Sigmoid colon (tissue), 3 donors: Measurements from ENCODE around the gene DRD2.

Experiments used
- POLR2A ChIP-seq, 2 donors: fragments of 450-650 bp; IDR thresholded peaks; one replicate each; pipeline ENCODE4 v1.6.1; 2016; ENCODE audit warnings: antibody characterized with exemption in 2 of 2, mild to moderate bottlenecking in 2 of 2, moderate library complexity in 2 of 2
- TF ChIP-seq, protein P1 (sequence below), 4 experiments: fragments of 450-650 bp in 3 of 4; fragments of 200-600 bp in 1 of 4; IDR thresholded peaks; one replicate each; pipeline ENCODE4 v1.5.1; 2016 to 2019; ENCODE audit warnings: antibody characterized with exemption in 4 of 4, mild to moderate bottlenecking in 3 of 4, moderate library complexity in 2 of 4

DNA sequence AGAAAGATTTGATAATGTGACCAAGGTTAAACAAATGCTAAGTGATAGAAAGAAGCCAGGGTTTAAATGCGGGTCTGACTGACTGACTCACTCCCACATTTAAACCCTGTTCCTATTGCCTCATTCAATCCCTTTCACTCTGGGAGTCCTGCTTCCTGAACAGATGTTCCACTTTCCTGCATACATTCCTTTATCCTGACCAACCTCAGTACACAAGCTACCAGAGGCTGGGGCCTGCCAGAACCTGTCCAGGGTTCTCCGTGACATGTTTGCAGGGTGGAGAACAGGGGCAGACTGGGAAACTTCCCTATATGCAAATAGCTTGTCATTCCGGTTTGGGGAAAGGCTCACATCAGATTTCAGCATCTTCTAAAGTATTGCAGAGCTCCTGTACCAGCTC is 90.6 kb downstream of the DRD2 start:
- no peak for TF ChIP-seq POLR2A (IDR thresholded peaks at IDR 0.05)
- TF ChIP-seq, protein P1, sequence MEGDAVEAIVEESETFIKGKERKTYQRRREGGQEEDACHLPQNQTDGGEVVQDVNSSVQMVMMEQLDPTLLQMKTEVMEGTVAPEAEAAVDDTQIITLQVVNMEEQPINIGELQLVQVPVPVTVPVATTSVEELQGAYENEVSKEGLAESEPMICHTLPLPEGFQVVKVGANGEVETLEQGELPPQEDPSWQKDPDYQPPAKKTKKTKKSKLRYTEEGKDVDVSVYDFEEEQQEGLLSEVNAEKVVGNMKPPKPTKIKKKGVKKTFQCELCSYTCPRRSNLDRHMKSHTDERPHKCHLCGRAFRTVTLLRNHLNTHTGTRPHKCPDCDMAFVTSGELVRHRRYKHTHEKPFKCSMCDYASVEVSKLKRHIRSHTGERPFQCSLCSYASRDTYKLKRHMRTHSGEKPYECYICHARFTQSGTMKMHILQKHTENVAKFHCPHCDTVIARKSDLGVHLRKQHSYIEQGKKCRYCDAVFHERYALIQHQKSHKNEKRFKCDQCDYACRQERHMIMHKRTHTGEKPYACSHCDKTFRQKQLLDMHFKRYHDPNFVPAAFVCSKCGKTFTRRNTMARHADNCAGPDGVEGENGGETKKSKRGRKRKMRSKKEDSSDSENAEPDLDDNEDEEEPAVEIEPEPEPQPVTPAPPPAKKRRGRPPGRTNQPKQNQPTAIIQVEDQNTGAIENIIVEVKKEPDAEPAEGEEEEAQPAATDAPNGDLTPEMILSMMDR (IDR thresholded peaks at IDR 0.05), result no peak
